ENCODE data around the gene RNF123. TPM values are rescaled to one million over a fixed set of nuclear protein-coding genes. Genes with fewer than 3 reads are reported as not detected.

RNF123 gene
- total and polyA plus RNA-seq, 10 of the 15 experiments (the other 5 are each of a cell fraction or from before 2014, with no cell fraction given): 4.2 to 31.5 (median 17.6) TPM

DNA sequence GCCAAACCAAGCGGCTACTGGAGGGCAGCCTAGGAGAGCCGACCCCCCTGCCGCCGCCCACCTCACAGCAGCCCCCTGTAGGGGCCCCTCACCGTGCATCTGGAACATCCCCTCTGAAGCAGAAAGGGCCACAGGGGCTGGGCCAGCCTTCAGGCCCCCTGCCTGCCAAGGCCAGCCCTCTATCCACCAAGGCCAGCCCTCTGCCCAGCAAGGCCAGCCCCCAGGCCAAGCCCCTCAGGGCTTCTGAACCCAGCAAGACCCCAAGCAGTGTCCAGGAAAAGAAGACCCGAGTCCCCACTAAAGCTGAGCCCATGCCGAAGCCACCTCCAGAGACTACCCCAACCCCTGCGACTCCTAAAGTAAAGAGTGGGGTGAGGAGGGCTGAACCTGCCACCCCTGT, 38.7 kb upstream of the RNF123 start:
- Histone ChIP-seq H3K9ac (ENCODE audit: control insufficient read depth, insufficient read depth, low read length) (no peak overlapping the region), H4K20me1 (ENCODE audit: control insufficient read depth, insufficient read depth) (no peaks in the 10 kb centered on the region), H3K4me2 (ENCODE audit: control insufficient read depth, insufficient read depth) (no peak overlapping the region), H3K79me2 (ENCODE audit: control insufficient read depth, insufficient read depth, low read length) (no peaks in the 10 kb centered on the region), H3K36me3 (ENCODE audit: control insufficient read depth in 2 of 2, insufficient read depth in 2 of 2, low read length in 1 of 2) (no peaks in the 10 kb centered on the region), H3K4me3 (no peak overlapping the region), H3K4me1 (ENCODE audit: control insufficient read depth, insufficient read depth, low read length) (peaks cover 15% of the 10 kb centered on the region), H2AFZ (ENCODE audit: control insufficient read depth, low read depth, low read length) (no peak overlapping the region), H3K27ac (ENCODE audit: control insufficient read depth, insufficient read depth) (no peak overlapping the region), H3K27me3 (replicated peaks in 1 of 2; ENCODE audit: control insufficient read depth in 2 of 2, insufficient read depth in 2 of 2, low read length in 1 of 2) (no peaks in the 10 kb centered on the region), H3K9me3 (replicated peaks; ENCODE audit: control insufficient read depth, insufficient read depth, low read length) (no peaks in the 10 kb centered on the region)
- RAD21 ChIA-PET (ENCODE audit: unreplicated experiment): interaction anchor here (0.6 kb wide), 1 partner anchor 368 kb away, joined by 5 read pairs; no protein-coding TSS in a partner anchor
- ATAC-seq (no peak), DNase-seq (ENCODE audit: low read depth, low spot score) (no peak), FAIRE-seq (no peak)
- SMC1A ChIA-PET (ENCODE audit: uncharacterized antibody, unreplicated experiment): no interaction called here
- in situ Hi-C loops (cut with MboI) (no loop called here), intact Hi-C loops (cut with micrococcal nuclease; ENCODE audit: unreplicated experiment) (no loop called here)
- 45% methylated on average over 8 of the region's 8 CpGs for WGBS (ENCODE audit: insufficient coverage, insufficient replicate concordance, low lambda C conversion rate, missing lambda C conversion rate)
- POLR2A ChIA-PET: interaction anchor here (0.7 kb wide), 1 partner anchor 21 kb away, joined by 4 read pairs; no protein-coding TSS in a partner anchor
- BruUV-seq (replicated peaks): no TSS peak
- CTCF ChIA-PET: no interaction called here
- TF ChIP-seq, protein P1, sequence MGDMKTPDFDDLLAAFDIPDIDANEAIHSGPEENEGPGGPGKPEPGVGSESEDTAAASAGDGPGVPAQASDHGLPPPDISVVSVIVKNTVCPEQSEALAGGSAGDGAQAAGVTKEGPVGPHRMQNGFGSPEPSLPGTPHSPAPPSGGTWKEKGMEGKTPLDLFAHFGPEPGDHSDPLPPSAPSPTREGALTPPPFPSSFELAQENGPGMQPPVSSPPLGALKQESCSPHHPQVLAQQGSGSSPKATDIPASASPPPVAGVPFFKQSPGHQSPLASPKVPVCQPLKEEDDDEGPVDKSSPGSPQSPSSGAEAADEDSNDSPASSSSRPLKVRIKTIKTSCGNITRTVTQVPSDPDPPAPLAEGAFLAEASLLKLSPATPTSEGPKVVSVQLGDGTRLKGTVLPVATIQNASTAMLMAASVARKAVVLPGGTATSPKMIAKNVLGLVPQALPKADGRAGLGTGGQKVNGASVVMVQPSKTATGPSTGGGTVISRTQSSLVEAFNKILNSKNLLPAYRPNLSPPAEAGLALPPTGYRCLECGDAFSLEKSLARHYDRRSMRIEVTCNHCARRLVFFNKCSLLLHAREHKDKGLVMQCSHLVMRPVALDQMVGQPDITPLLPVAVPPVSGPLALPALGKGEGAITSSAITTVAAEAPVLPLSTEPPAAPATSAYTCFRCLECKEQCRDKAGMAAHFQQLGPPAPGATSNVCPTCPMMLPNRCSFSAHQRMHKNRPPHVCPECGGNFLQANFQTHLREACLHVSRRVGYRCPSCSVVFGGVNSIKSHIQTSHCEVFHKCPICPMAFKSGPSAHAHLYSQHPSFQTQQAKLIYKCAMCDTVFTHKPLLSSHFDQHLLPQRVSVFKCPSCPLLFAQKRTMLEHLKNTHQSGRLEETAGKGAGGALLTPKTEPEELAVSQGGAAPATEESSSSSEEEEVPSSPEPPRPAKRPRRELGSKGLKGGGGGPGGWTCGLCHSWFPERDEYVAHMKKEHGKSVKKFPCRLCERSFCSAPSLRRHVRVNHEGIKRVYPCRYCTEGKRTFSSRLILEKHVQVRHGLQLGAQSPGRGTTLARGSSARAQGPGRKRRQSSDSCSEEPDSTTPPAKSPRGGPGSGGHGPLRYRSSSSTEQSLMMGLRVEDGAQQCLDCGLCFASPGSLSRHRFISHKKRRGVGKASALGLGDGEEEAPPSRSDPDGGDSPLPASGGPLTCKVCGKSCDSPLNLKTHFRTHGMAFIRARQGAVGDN (IDR thresholded peaks at IDR 0.05): no peak
- TF ChIP-seq, protein P2, sequence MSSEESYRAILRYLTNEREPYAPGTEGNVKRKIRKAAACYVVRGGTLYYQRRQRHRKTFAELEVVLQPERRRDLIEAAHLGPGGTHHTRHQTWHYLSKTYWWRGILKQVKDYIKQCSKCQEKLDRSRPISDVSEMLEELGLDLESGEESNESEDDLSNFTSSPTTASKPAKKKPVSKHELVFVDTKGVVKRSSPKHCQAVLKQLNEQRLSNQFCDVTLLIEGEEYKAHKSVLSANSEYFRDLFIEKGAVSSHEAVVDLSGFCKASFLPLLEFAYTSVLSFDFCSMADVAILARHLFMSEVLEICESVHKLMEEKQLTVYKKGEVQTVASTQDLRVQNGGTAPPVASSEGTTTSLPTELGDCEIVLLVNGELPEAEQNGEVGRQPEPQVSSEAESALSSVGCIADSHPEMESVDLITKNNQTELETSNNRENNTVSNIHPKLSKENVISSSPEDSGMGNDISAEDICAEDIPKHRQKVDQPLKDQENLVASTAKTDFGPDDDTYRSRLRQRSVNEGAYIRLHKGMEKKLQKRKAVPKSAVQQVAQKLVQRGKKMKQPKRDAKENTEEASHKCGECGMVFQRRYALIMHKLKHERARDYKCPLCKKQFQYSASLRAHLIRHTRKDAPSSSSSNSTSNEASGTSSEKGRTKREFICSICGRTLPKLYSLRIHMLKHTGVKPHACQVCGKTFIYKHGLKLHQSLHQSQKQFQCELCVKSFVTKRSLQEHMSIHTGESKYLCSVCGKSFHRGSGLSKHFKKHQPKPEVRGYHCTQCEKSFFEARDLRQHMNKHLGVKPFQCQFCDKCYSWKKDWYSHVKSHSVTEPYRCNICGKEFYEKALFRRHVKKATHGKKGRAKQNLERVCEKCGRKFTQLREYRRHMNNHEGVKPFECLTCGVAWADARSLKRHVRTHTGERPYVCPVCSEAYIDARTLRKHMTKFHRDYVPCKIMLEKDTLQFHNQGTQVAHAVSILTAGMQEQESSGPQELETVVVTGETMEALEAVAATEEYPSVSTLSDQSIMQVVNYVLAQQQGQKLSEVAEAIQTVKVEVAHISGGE (CRISPR knock-in tag; IDR thresholded peaks at IDR 0.05): no peak
- TF ChIP-seq, protein P3, sequence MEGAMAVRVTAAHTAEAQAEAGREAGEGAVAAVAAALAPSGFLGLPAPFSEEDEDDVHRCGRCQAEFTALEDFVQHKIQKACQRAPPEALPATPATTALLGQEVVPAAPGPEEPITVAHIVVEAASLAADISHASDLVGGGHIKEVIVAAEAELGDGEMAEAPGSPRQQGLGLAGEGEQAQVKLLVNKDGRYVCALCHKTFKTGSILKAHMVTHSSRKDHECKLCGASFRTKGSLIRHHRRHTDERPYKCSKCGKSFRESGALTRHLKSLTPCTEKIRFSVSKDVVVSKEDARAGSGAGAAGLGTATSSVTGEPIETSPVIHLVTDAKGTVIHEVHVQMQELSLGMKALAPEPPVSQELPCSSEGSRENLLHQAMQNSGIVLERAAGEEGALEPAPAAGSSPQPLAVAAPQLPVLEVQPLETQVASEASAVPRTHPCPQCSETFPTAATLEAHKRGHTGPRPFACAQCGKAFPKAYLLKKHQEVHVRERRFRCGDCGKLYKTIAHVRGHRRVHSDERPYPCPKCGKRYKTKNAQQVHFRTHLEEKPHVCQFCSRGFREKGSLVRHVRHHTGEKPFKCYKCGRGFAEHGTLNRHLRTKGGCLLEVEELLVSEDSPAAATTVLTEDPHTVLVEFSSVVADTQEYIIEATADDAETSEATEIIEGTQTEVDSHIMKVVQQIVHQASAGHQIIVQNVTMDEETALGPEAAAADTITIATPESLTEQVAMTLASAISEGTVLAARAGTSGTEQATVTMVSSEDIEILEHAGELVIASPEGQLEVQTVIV (IDR thresholded peaks at IDR 0.05; ENCODE audit: borderline replicate concordance, partially characterized antibody): no peak
- TF ChIP-seq MEF2A (IDR thresholded peaks at IDR 0.05; ENCODE audit: insufficient read depth, low read depth, low read length) (no peak), TCF3 (IDR thresholded peaks at IDR 0.05; ENCODE audit: borderline replicate concordance, insufficient read depth, low read depth, low read length) (no peak), FOS (IDR thresholded peaks at IDR 0.05; ENCODE audit: borderline replicate concordance, extremely low read depth, insufficient read length) (no peak), SMC3 (IDR thresholded peaks at IDR 0.05; ENCODE audit: borderline replicate concordance, low read length) (no peak), TARDBP (IDR thresholded peaks at IDR 0.05; ENCODE audit: borderline replicate concordance) (no peak), NR2C2 (IDR thresholded peaks at IDR 0.05; ENCODE audit: borderline replicate concordance, control insufficient read depth, insufficient read length, low read depth) (no peak), FOXM1 (IDR thresholded peaks at IDR 0.05; ENCODE audit: low read depth, low read length) (no peak), ZNF274 (IDR thresholded peaks at IDR 0.05; ENCODE audit: insufficient read depth, insufficient read length) (no peak)
- TF ChIP-seq, protein P4, sequence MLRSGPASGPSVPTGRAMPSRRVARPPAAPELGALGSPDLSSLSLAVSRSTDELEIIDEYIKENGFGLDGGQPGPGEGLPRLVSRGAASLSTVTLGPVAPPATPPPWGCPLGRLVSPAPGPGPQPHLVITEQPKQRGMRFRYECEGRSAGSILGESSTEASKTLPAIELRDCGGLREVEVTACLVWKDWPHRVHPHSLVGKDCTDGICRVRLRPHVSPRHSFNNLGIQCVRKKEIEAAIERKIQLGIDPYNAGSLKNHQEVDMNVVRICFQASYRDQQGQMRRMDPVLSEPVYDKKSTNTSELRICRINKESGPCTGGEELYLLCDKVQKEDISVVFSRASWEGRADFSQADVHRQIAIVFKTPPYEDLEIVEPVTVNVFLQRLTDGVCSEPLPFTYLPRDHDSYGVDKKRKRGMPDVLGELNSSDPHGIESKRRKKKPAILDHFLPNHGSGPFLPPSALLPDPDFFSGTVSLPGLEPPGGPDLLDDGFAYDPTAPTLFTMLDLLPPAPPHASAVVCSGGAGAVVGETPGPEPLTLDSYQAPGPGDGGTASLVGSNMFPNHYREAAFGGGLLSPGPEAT (IDR thresholded peaks at IDR 0.05; ENCODE audit: low read depth): no peak
